ENCODE results near the gene ATF1. TPM values are rescaled to one million over a fixed set of nuclear protein-coding genes. Genes with fewer than 3 reads are reported as not detected.

ATF1 gene
- total RNA-seq, result 40.5 TPM
- 10 to 100 TPM; 27.0 to 36.0 (median 30.4) TPM for polyA plus RNA-seq (ENCODE audit: insufficient read depth in 1 of 8, insufficient read length in 8 of 8, low replicate concordance in 1 of 8)
- long read RNA-seq, donor 1, partial matches to known transcripts, result 0 of 3 reads
- long read RNA-seq, donor 1, other reads (novel, unspliced or antisense), result 0 of 3 reads
- long read RNA-seq, donor 2, result 0 reads
- long read RNA-seq, donor 3, partial matches to known transcripts, result 0 of 2 reads
- long read RNA-seq, donor 3, other reads (novel, unspliced or antisense), result 0 of 2 reads
- long read RNA-seq, donor 4, partial matches to known transcripts, result 0 of 4 reads
- long read RNA-seq, donor 4, other reads (novel, unspliced or antisense), result 0 of 4 reads
- long read RNA-seq, donor 5, transcript ATF1-201 (7 exons, 2,181 nt), result major isoform, 12 of 24 reads
- long read RNA-seq, donor 5, partial matches to known transcripts, result 12 of 24 reads
- long read RNA-seq, donor 5, other reads (novel, unspliced or antisense), result 0 of 24 reads
- long read RNA-seq, donor 6, transcript ATF1-201 (7 exons, 2,181 nt), result major isoform, 7 of 16 reads
- long read RNA-seq, donor 6, partial matches to known transcripts, result 9 of 16 reads
- long read RNA-seq, donor 6, other reads (novel, unspliced or antisense), result 0 of 16 reads
- long read RNA-seq, donor 7, partial matches to known transcripts, result 0 of 3 reads
- long read RNA-seq, donor 7, other reads (novel, unspliced or antisense), result 0 of 3 reads
- long read RNA-seq, donor 8, transcript ATF1-201 (7 exons, 2,181 nt), result major isoform, 6 of 6 reads
- long read RNA-seq, donor 8, partial matches to known transcripts, result 0 of 6 reads
- long read RNA-seq, donor 8, other reads (novel, unspliced or antisense), result 0 of 6 reads
- long read RNA-seq, donor 9, partial matches to known transcripts, result 0 of 4 reads
- long read RNA-seq, donor 9, other reads (novel, unspliced or antisense), result 0 of 4 reads
- long read RNA-seq, donor 10, partial matches to known transcripts, result 0 of 4 reads
- long read RNA-seq, donor 10, other reads (novel, unspliced or antisense), result 0 of 4 reads
- long read RNA-seq, donor 11, transcript ATF1-201 (7 exons, 2,181 nt), result major isoform, 9 of 9 reads
- long read RNA-seq, donor 11, partial matches to known transcripts, result 0 of 9 reads
- long read RNA-seq, donor 11, other reads (novel, unspliced or antisense), result 0 of 9 reads

GRCh38 chr12:50763639-50764285 is at the start of gene ATF1:
ATF1 (plus strand) TSS chr12:50764101; CDS start chr12:50780146, 16,045 bp downstream.
- H3K27ac ChIP-seq (ENCODE audit: low read length), result peak within 1 kb of the TSS; percentile 100
- peak within 1 kb of the TSS; percentile 96 for H3K4me3 ChIP-seq (ENCODE audit: low read length)
- no peaks in the 10 kb centered on the region for H3K9me3 ChIP-seq (replicated peaks; ENCODE audit: control insufficient read depth, low read depth, low read length)
- H3K36me3 ChIP-seq (ENCODE audit: control insufficient read depth, insufficient read depth, low read length), result no peaks in the 10 kb centered on the region
- DNase-seq, result peak; percentile 97
- under 1% methylated on average over 25 of the region's 51 CpGs for WGBS (ENCODE audit: insufficient coverage)
- peaks cover 11% of the 10 kb centered on the region for H3K4me1 ChIP-seq (ENCODE audit: control insufficient read depth, insufficient read depth, low read length)
- H3K27me3 ChIP-seq (ENCODE audit: control insufficient read depth, insufficient read depth, low read length), result no peaks in the 10 kb centered on the region

GRCh38 chr12:50715174-50715573 is 48.7 kb upstream of the ATF1 start:
- Histone ChIP-seq H3K4me1 (ENCODE audit: control insufficient read depth, insufficient read depth, low read length) (no peaks in the 10 kb centered on the region), H3K27me3 (ENCODE audit: control insufficient read depth, insufficient read depth, low read length) (no peaks in the 10 kb centered on the region), H3K9me3 (replicated peaks; ENCODE audit: control insufficient read depth, low read depth, low read length) (no peaks in the 10 kb centered on the region), H3K27ac (ENCODE audit: low read length) (no peak overlapping the region), H3K36me3 (ENCODE audit: control insufficient read depth, insufficient read depth, low read length) (peaks cover 49% of the 10 kb centered on the region), H3K4me3 (ENCODE audit: low read length) (no peak overlapping the region)
- 67% methylated on average over 1 of the region's 2 CpGs for WGBS (ENCODE audit: insufficient coverage)
- peak; percentile 26 for DNase-seq

- Histone ChIP-seq H3K27me3 (ENCODE audit: control insufficient read depth, insufficient read depth, low read length) (no peaks in the 10 kb centered on the region), H3K36me3 (ENCODE audit: control insufficient read depth, insufficient read depth, low read length) (peaks cover 60% of the 10 kb centered on the region), H3K27ac (ENCODE audit: low read length) (no peak overlapping the region), H3K4me1 (ENCODE audit: control insufficient read depth, insufficient read depth, low read length) (no peaks in the 10 kb centered on the region), H3K9me3 (replicated peaks; ENCODE audit: control insufficient read depth, low read depth, low read length) (no peaks in the 10 kb centered on the region), H3K4me3 (ENCODE audit: low read length) (no peak overlapping the region)
- DNase-seq, result no peak
- no CpG with 5 or more reads among the region's 2 CpGs for WGBS (ENCODE audit: insufficient coverage)
These were observed 45.1 kb upstream of the ATF1 start for GRCh38 chr12:50718760-50719159.

- H3K27ac ChIP-seq (ENCODE audit: low read length), result no peak overlapping the region
- DNase-seq, result no peak
- WGBS (ENCODE audit: insufficient coverage), result 80% methylated on average over 2 of the region's 3 CpGs
- no peaks in the 10 kb centered on the region for H3K9me3 ChIP-seq (replicated peaks; ENCODE audit: control insufficient read depth, low read depth, low read length)
- no peak overlapping the region for H3K4me3 ChIP-seq (ENCODE audit: low read length)
- peaks cover 60% of the 10 kb centered on the region for H3K36me3 ChIP-seq (ENCODE audit: control insufficient read depth, insufficient read depth, low read length)
- no peaks in the 10 kb centered on the region for H3K27me3 ChIP-seq (ENCODE audit: control insufficient read depth, insufficient read depth, low read length)
- H3K4me1 ChIP-seq (ENCODE audit: control insufficient read depth, insufficient read depth, low read length), result no peaks in the 10 kb centered on the region
These were observed 43.8 kb upstream of the ATF1 start for GRCh38 chr12:50720085-50720484.

- Histone ChIP-seq H3K9me3 (replicated peaks; ENCODE audit: control insufficient read depth, low read depth, low read length) (no peaks in the 10 kb centered on the region), H3K4me1 (ENCODE audit: control insufficient read depth, insufficient read depth, low read length) (no peaks in the 10 kb centered on the region), H3K4me3 (ENCODE audit: low read length) (no peak overlapping the region), H3K27ac (ENCODE audit: low read length) (no peak overlapping the region), H3K36me3 (ENCODE audit: control insufficient read depth, insufficient read depth, low read length) (peaks cover 59% of the 10 kb centered on the region), H3K27me3 (ENCODE audit: control insufficient read depth, insufficient read depth, low read length) (no peaks in the 10 kb centered on the region)
- WGBS (ENCODE audit: insufficient coverage), result no CpG with 5 or more reads among the region's 5 CpGs
- no peak for DNase-seq
These were observed 43.4 kb upstream of the ATF1 start for GRCh38 chr12:50720501-50720900.

- H3K27me3 ChIP-seq (ENCODE audit: control insufficient read depth, insufficient read depth, low read length), result no peaks in the 10 kb centered on the region
- H3K4me3 ChIP-seq (ENCODE audit: low read length), result no peak overlapping the region
- H3K4me1 ChIP-seq (ENCODE audit: control insufficient read depth, insufficient read depth, low read length), result no peaks in the 10 kb centered on the region
- H3K9me3 ChIP-seq (replicated peaks; ENCODE audit: control insufficient read depth, low read depth, low read length), result no peaks in the 10 kb centered on the region
- H3K27ac ChIP-seq (ENCODE audit: low read length), result no peak overlapping the region
- DNase-seq, result no peak
- 88% methylated on average over 1 of the region's 1 CpG for WGBS (ENCODE audit: insufficient coverage)
- peaks cover 65% of the 10 kb centered on the region for H3K36me3 ChIP-seq (ENCODE audit: control insufficient read depth, insufficient read depth, low read length)
These were observed 40.0 kb upstream of the ATF1 start for GRCh38 chr12:50723865-50724264.

GRCh38 chr12:50725011-50725942 is 38.6 kb upstream of the ATF1 start:
- no peaks in the 10 kb centered on the region for H3K4me1 ChIP-seq (ENCODE audit: control insufficient read depth, insufficient read depth, low read length)
- no peak overlapping the region for H3K4me3 ChIP-seq (ENCODE audit: low read length)
- H3K27ac ChIP-seq (ENCODE audit: low read length), result no peak overlapping the region
- H3K27me3 ChIP-seq (ENCODE audit: control insufficient read depth, insufficient read depth, low read length), result no peaks in the 10 kb centered on the region
- peaks cover 71% of the 10 kb centered on the region for H3K36me3 ChIP-seq (ENCODE audit: control insufficient read depth, insufficient read depth, low read length)
- DNase-seq, result no peak
- 96% methylated on average over 2 of the region's 5 CpGs for WGBS (ENCODE audit: insufficient coverage)
- H3K9me3 ChIP-seq (replicated peaks; ENCODE audit: control insufficient read depth, low read depth, low read length), result no peaks in the 10 kb centered on the region

- 78% methylated on average over 1 of the region's 2 CpGs for WGBS (ENCODE audit: insufficient coverage)
- no peaks in the 10 kb centered on the region for H3K4me1 ChIP-seq (ENCODE audit: control insufficient read depth, insufficient read depth, low read length)
- H3K36me3 ChIP-seq (ENCODE audit: control insufficient read depth, insufficient read depth, low read length), result peaks cover 72% of the 10 kb centered on the region
- no peaks in the 10 kb centered on the region for H3K27me3 ChIP-seq (ENCODE audit: control insufficient read depth, insufficient read depth, low read length)
- no peak overlapping the region for H3K27ac ChIP-seq (ENCODE audit: low read length)
- no peaks in the 10 kb centered on the region for H3K9me3 ChIP-seq (replicated peaks; ENCODE audit: control insufficient read depth, low read depth, low read length)
- DNase-seq, result no peak
- no peak overlapping the region for H3K4me3 ChIP-seq (ENCODE audit: low read length)
These were observed 36.4 kb upstream of the ATF1 start for GRCh38 chr12:50727466-50727865.

- Histone ChIP-seq H3K27me3 (ENCODE audit: control insufficient read depth, insufficient read depth, low read length) (no peaks in the 10 kb centered on the region), H3K9me3 (replicated peaks; ENCODE audit: control insufficient read depth, low read depth, low read length) (no peaks in the 10 kb centered on the region), H3K36me3 (ENCODE audit: control insufficient read depth, insufficient read depth, low read length) (peaks cover 70% of the 10 kb centered on the region), H3K27ac (ENCODE audit: low read length) (no peak overlapping the region), H3K4me3 (ENCODE audit: low read length) (no peak overlapping the region), H3K4me1 (ENCODE audit: control insufficient read depth, insufficient read depth, low read length) (no peaks in the 10 kb centered on the region)
- WGBS (ENCODE audit: insufficient coverage), result 48% methylated on average over 3 of the region's 7 CpGs
- no peak for DNase-seq
These were observed 35.5 kb upstream of the ATF1 start for GRCh38 chr12:50728417-50728816.

All from muscle of leg (tissue), 16 donors.